ENCODE measurements around the gene KCNS1. TPM values are rescaled to one million over a fixed set of nuclear protein-coding genes. Genes with fewer than 3 reads are reported as not detected.

The KCNS1 gene
- total RNA-seq, 2 experiments from 2014 or later, result not detected

DNA sequence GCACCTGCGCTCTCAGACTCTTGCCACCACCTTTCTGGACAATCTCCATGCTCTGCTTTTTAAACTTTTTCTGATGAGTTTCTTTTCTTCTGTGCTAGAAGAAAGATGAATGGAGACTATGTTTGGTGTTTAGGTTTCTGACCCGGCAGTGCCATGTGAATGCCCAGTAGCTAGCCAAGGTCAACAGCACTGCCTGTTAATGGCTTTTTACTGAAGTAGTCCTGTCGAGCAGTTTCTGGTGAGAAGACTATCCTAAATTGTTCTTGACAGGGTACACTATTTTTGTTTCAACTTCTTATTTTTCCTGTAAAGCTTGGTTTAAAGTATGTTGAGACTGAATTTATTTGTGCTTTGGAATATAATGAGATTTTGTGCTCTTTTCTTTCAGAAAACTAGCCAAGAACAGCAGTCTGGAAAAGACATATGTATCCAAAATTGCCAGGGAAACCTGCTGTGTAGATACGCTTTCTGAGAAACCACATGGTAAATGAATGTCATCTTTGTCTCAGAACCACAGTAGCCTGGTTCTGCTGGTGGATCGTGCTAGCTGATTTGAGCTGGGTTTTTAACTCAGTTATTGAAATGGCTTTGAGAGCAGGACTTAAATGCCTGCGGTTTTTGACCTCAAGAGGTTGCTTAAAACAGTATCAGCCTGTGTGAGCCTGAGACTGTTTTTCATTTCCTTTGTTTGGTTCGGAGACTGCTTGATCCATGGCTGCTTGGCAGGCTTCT lies 48.1 kb downstream of the KCNS1 start:
- peak overlapping the region; percentile 29 for H3K4me3 ChIP-seq (ENCODE audit: low read depth, low read length, poor library complexity, severe bottlenecking)
- intact Hi-C loops (cut with micrococcal nuclease; ENCODE audit: unreplicated experiment), result no loop called here
- DNase-seq (ENCODE audit: low spot score), result peak; percentile 75
- peaks cover 57% of the 10 kb centered on the region for H3K4me1 ChIP-seq (ENCODE audit: insufficient read depth, low read length, poor library complexity, severe bottlenecking)
- no TSS peak for BruUV-seq (replicated peaks)
- TF ChIP-seq EZH2phosphoT487 (IDR thresholded peaks at IDR 0.05; ENCODE audit: borderline replicate concordance, low read depth, low read length) (no peak), CTCF (conservative IDR thresholded peaks at IDR 0.05; ENCODE audit: low read length) (no peak)
- peak overlapping the region; percentile 73 for H3K4me2 ChIP-seq (ENCODE audit: low read length)
- H3K27ac ChIP-seq (ENCODE audit: low read depth, low read length, poor library complexity, severe bottlenecking), result peak overlapping the region; percentile 66
- H3K36me3 ChIP-seq (ENCODE audit: insufficient read depth, low read length), result peaks cover 61% of the 10 kb centered on the region
- CTCF ChIA-PET (ENCODE audit: unreplicated experiment), result no interaction called here
- POLR2A ChIA-PET, result interaction anchor here (0.6 to 1.5 kb wide), 5 partner anchors 24 to 78 kb away, joined by 3 to 4 read pairs (median 3); no protein-coding TSS in a partner anchor
- H3K9me3 ChIP-seq (ENCODE audit: low read length), result no peaks in the 10 kb centered on the region
- peaks cover 56% of the 10 kb centered on the region for H3K79me2 ChIP-seq (ENCODE audit: insufficient read depth, low read depth, low read length)
- H2AFZ ChIP-seq (ENCODE audit: low read length), result no peak overlapping the region
- H3K9me2 ChIP-seq (ENCODE audit: insufficient read depth, low read length), result no peaks in the 10 kb centered on the region
- peaks cover 23% of the 10 kb centered on the region; the same call in 1 of the 2 replicates for H4K20me1 ChIP-seq (ENCODE audit: insufficient read depth, low read length)

GRCh38 chr20:45051204-45052060 lies 49.5 kb downstream of the KCNS1 start:
- H3K79me2 ChIP-seq (ENCODE audit: insufficient read depth, low read depth, low read length), result peaks cover 59% of the 10 kb centered on the region
- ChIA-PET POLR2A (interaction anchor here (0.6 to 3.1 kb wide), 6 partner anchors 9 to 1155 kb away, joined by 3 to 25 read pairs (median 4); no protein-coding TSS in a partner anchor), CTCF (ENCODE audit: unreplicated experiment) (no interaction called here)
- intact Hi-C loops (cut with micrococcal nuclease; ENCODE audit: unreplicated experiment), result no loop called here
- no peaks in the 10 kb centered on the region for H3K9me2 ChIP-seq (ENCODE audit: insufficient read depth, low read length)
- H3K4me1 ChIP-seq (ENCODE audit: insufficient read depth, low read length, poor library complexity, severe bottlenecking), result peaks cover 57% of the 10 kb centered on the region
- TF ChIP-seq CTCF (conservative IDR thresholded peaks at IDR 0.05; ENCODE audit: low read length), result no peak
- TF ChIP-seq EZH2phosphoT487 (IDR thresholded peaks at IDR 0.05; ENCODE audit: borderline replicate concordance, low read depth, low read length), result no peak
- peak overlapping the region; percentile 66 for H3K27ac ChIP-seq (ENCODE audit: low read depth, low read length, poor library complexity, severe bottlenecking)
- no peaks in the 10 kb centered on the region for H3K9me3 ChIP-seq (ENCODE audit: low read length)
- DNase-seq (ENCODE audit: low spot score), result peak; percentile 70
- no TSS peak for BruUV-seq (replicated peaks)
- no peak overlapping the region for H2AFZ ChIP-seq (ENCODE audit: low read length)
- H3K4me3 ChIP-seq (ENCODE audit: low read depth, low read length, poor library complexity, severe bottlenecking), result peak overlapping the region; percentile 27
- peaks cover 29% of the 10 kb centered on the region; the same call in 1 of the 2 replicates for H4K20me1 ChIP-seq (ENCODE audit: insufficient read depth, low read length)
- peak overlapping the region; percentile 73 for H3K4me2 ChIP-seq (ENCODE audit: low read length)
- peaks cover 57% of the 10 kb centered on the region; the same call in 1 of the 2 replicates for H3K36me3 ChIP-seq (ENCODE audit: insufficient read depth, low read length)
